Measurements from ENCODE around the gene PLCL2. TPM values are rescaled to one million over a fixed set of nuclear protein-coding genes. Genes with fewer than 3 reads are reported as not detected.

Gene PLCL2
- total and polyA plus RNA-seq, 10 of the 15 experiments (the other 5 are each of a cell fraction or from before 2014, with no cell fraction given) = 7.5 to 37.3 (median 21.7) TPM

DNA sequence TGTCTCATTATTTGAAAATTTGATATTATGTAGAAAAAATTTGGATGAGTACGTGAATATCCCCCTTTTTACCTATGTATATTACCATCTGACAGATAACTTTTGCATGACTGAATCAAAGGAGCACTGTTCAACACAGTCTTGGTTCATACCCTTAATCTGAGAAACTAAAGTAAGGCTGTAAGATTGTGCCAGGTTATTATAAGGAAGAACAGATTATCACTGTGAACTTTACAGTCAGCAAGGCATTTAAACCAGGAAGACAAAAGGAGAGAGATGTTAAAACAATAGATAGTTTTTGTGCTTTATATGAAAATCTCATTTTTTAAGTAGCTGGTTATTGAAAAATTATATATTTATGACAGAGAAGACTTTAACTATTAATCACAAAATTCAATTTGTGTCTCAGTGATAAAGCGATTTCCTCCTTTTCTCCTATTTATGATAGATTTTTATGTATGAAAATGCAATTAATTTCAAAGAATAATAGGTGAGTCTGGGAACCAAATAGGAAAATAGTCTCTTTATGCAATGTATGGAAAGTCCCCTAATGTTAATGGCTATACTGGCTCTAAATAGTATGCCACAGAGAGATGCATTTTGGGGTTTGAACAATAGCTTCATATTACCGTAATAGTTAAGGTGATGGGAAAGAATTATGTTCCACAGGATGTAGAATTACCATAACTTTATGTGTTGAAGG lies 33.4 kb downstream of the PLCL2 start:
- in situ Hi-C loops (cut with MboI) (loop anchor here (25.0 kb wide), 1 partner anchor 1556 kb away; no protein-coding TSS in a partner anchor), intact Hi-C loops (cut with micrococcal nuclease; ENCODE audit: unreplicated experiment) (no loop called here)
- DNase-seq (ENCODE audit: low read depth, low spot score) = no peak
- TF ChIP-seq, protein P1, sequence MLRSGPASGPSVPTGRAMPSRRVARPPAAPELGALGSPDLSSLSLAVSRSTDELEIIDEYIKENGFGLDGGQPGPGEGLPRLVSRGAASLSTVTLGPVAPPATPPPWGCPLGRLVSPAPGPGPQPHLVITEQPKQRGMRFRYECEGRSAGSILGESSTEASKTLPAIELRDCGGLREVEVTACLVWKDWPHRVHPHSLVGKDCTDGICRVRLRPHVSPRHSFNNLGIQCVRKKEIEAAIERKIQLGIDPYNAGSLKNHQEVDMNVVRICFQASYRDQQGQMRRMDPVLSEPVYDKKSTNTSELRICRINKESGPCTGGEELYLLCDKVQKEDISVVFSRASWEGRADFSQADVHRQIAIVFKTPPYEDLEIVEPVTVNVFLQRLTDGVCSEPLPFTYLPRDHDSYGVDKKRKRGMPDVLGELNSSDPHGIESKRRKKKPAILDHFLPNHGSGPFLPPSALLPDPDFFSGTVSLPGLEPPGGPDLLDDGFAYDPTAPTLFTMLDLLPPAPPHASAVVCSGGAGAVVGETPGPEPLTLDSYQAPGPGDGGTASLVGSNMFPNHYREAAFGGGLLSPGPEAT (IDR thresholded peaks at IDR 0.05; ENCODE audit: low read depth) = peak; percentile 55; the same call in 1 of the 2 replicates
- TF ChIP-seq EGR1 (IDR thresholded peaks at IDR 0.05; ENCODE audit: borderline replicate concordance in 1 of 2, low read depth in 2 of 2, low read length in 2 of 2) (no peak), NR2C2 (IDR thresholded peaks at IDR 0.05; ENCODE audit: borderline replicate concordance, control insufficient read depth, insufficient read length, low read depth) (no peak), GATAD2B (conservative IDR thresholded peaks at IDR 0.05; ENCODE audit: low read depth) (no peak), CREB1 (IDR thresholded peaks at IDR 0.05; ENCODE audit: low read depth) (no peak), IKZF1 (conservative IDR thresholded peaks at IDR 0.05) (0 out of 2 replicates have a peak, but pooled peaks have one; percentile 12), CREM (IDR thresholded peaks at IDR 0.05; ENCODE audit: low read depth) (no peak)
- TF ChIP-seq, protein P2, sequence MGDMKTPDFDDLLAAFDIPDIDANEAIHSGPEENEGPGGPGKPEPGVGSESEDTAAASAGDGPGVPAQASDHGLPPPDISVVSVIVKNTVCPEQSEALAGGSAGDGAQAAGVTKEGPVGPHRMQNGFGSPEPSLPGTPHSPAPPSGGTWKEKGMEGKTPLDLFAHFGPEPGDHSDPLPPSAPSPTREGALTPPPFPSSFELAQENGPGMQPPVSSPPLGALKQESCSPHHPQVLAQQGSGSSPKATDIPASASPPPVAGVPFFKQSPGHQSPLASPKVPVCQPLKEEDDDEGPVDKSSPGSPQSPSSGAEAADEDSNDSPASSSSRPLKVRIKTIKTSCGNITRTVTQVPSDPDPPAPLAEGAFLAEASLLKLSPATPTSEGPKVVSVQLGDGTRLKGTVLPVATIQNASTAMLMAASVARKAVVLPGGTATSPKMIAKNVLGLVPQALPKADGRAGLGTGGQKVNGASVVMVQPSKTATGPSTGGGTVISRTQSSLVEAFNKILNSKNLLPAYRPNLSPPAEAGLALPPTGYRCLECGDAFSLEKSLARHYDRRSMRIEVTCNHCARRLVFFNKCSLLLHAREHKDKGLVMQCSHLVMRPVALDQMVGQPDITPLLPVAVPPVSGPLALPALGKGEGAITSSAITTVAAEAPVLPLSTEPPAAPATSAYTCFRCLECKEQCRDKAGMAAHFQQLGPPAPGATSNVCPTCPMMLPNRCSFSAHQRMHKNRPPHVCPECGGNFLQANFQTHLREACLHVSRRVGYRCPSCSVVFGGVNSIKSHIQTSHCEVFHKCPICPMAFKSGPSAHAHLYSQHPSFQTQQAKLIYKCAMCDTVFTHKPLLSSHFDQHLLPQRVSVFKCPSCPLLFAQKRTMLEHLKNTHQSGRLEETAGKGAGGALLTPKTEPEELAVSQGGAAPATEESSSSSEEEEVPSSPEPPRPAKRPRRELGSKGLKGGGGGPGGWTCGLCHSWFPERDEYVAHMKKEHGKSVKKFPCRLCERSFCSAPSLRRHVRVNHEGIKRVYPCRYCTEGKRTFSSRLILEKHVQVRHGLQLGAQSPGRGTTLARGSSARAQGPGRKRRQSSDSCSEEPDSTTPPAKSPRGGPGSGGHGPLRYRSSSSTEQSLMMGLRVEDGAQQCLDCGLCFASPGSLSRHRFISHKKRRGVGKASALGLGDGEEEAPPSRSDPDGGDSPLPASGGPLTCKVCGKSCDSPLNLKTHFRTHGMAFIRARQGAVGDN (IDR thresholded peaks at IDR 0.05) = peak; percentile 37; the same call in 1 of the 2 replicates
- TF ChIP-seq, protein P3, sequence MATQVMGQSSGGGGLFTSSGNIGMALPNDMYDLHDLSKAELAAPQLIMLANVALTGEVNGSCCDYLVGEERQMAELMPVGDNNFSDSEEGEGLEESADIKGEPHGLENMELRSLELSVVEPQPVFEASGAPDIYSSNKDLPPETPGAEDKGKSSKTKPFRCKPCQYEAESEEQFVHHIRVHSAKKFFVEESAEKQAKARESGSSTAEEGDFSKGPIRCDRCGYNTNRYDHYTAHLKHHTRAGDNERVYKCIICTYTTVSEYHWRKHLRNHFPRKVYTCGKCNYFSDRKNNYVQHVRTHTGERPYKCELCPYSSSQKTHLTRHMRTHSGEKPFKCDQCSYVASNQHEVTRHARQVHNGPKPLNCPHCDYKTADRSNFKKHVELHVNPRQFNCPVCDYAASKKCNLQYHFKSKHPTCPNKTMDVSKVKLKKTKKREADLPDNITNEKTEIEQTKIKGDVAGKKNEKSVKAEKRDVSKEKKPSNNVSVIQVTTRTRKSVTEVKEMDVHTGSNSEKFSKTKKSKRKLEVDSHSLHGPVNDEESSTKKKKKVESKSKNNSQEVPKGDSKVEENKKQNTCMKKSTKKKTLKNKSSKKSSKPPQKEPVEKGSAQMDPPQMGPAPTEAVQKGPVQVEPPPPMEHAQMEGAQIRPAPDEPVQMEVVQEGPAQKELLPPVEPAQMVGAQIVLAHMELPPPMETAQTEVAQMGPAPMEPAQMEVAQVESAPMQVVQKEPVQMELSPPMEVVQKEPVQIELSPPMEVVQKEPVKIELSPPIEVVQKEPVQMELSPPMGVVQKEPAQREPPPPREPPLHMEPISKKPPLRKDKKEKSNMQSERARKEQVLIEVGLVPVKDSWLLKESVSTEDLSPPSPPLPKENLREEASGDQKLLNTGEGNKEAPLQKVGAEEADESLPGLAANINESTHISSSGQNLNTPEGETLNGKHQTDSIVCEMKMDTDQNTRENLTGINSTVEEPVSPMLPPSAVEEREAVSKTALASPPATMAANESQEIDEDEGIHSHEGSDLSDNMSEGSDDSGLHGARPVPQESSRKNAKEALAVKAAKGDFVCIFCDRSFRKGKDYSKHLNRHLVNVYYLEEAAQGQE (IDR thresholded peaks at IDR 0.05; ENCODE audit: low read depth, low read length) = no peak
- no peaks in the 10 kb centered on the region for H3K27me3 ChIP-seq (replicated peaks in 1 of 2; ENCODE audit: control insufficient read depth in 2 of 2, insufficient read depth in 2 of 2, low read length in 1 of 2)
- peaks cover 1% of the 10 kb centered on the region for H3K9me3 ChIP-seq (replicated peaks; ENCODE audit: control insufficient read depth, insufficient read depth, low read length)
- no peak overlapping the region for H3K9ac ChIP-seq (ENCODE audit: control insufficient read depth, insufficient read depth, low read length)
- no peak overlapping the region for H2AFZ ChIP-seq (ENCODE audit: control insufficient read depth, low read depth, low read length)
- ChIA-PET SMC1A (ENCODE audit: uncharacterized antibody, unreplicated experiment) (interaction anchor here (0.7 to 7.3 kb wide), 16 partner anchors 9 to 315 kb away, joined by 3 to 51 read pairs (median 4); partner anchors contain the start of gene PLCL2), POLR2A (interaction anchor here (1.0 to 2.3 kb wide), 6 partner anchors 10 to 111 kb away, joined by 3 to 12 read pairs (median 4); no protein-coding TSS in a partner anchor), RAD21 (ENCODE audit: unreplicated experiment) (interaction anchor here (0.8 to 6.1 kb wide), 15 partner anchors 10 to 264 kb away, joined by 3 to 40 read pairs (median 4); partner anchors contain the start of gene PLCL2), CTCF (interaction anchor here (0.6 to 5.7 kb wide), 11 partner anchors 10 to 285 kb away, joined by 3 to 52 read pairs (median 4); partner anchors contain the start of gene PLCL2)
- 93% methylated on average over 3 of the region's 3 CpGs for WGBS (ENCODE audit: insufficient coverage, insufficient replicate concordance, low lambda C conversion rate, missing lambda C conversion rate)
- peaks cover 28% of the 10 kb centered on the region for H3K4me1 ChIP-seq (ENCODE audit: control insufficient read depth, insufficient read depth, low read length)
- H3K36me3 ChIP-seq (ENCODE audit: control insufficient read depth in 2 of 2, insufficient read depth in 2 of 2, low read length in 1 of 2) = no peaks in the 10 kb centered on the region
- H4K20me1 ChIP-seq (ENCODE audit: control insufficient read depth, insufficient read depth) = no peaks in the 10 kb centered on the region
- peak; percentile 65 for ATAC-seq
- BruUV-seq (replicated peaks) = no TSS peak
- peaks cover 93% of the 10 kb centered on the region for H3K79me2 ChIP-seq (ENCODE audit: control insufficient read depth, insufficient read depth, low read length)
- no peak overlapping the region for H3K27ac ChIP-seq (ENCODE audit: control insufficient read depth, insufficient read depth)
- no peak for FAIRE-seq
- no peak overlapping the region for H3K4me2 ChIP-seq (ENCODE audit: control insufficient read depth, insufficient read depth)
- no peak overlapping the region for H3K4me3 ChIP-seq

Data from GM12878 (cell line).